H9 (cell line): Measurements from ENCODE around the gene LRP1B. TPM values are rescaled to one million over a fixed set of nuclear protein-coding genes. Genes with fewer than 3 reads are reported as not detected.

ENCODE experiments used
- DNase-seq: peaks from one replicate; pipeline ENCODE4 v3.0.0-alpha.2; 2017
- H2AFZ ChIP-seq: one replicate; pipeline ENCODE4 v1.6.1; 2013; ENCODE audit warnings: mild to moderate bottlenecking, low read length, control low read depth, moderate library complexity
- H2AK5ac ChIP-seq: 2 replicates; pipeline ENCODE4 v1.6.1; 2013; ENCODE audit warnings: low read length, control low read depth, mixed read lengths; ENCODE audit not compliant: insufficient read length
- H2BK120ac ChIP-seq: one replicate; pipeline ENCODE4 v1.6.1; 2013; ENCODE audit warnings: low read depth, mild to moderate bottlenecking, low read length, control low read depth, inconsistent platforms; ENCODE audit not compliant: poor library complexity, severe bottlenecking
- H2BK12ac ChIP-seq: 2 replicates; pipeline ENCODE4 v1.6.1; 2013; ENCODE audit warnings: low read length, control low read depth, mixed read lengths, low read depth; ENCODE audit not compliant: insufficient read length
- H2BK15ac ChIP-seq: 2 replicates; pipeline ENCODE4 v1.6.1; 2013; ENCODE audit warnings: low read depth, low read length, control low read depth
- H2BK20ac ChIP-seq: one replicate; pipeline ENCODE4 v1.6.1; 2013; ENCODE audit warnings: low read depth, mild to moderate bottlenecking, low read length, control low read depth, inconsistent platforms; ENCODE audit not compliant: poor library complexity, severe bottlenecking
- H2BK5ac ChIP-seq: 2 replicates; pipeline ENCODE4 v1.6.1; 2013; ENCODE audit warnings: low read length, control low read depth, mixed read lengths; ENCODE audit not compliant: insufficient read length
- H3K14ac ChIP-seq: 2 replicates; pipeline ENCODE4 v1.6.1; 2013; ENCODE audit warnings: low read length, control low read depth; ENCODE audit not compliant: insufficient read depth
- H3K18ac ChIP-seq: 2 replicates; pipeline ENCODE4 v1.6.1; 2013; ENCODE audit warnings: low read depth, mild to moderate bottlenecking, mixed read lengths, low read length, control low read depth; ENCODE audit not compliant: insufficient read length
- H3K23ac ChIP-seq: 2 replicates; pipeline ENCODE4 v1.6.1; 2013; ENCODE audit warnings: low read length, control low read depth, mixed read lengths, low read depth; ENCODE audit not compliant: insufficient read length
- H3K23me2 ChIP-seq: 2 replicates; pipeline ENCODE4 v1.6.1; 2013; ENCODE audit warnings: low read depth, mild to moderate bottlenecking, mixed read lengths, low read length, control low read depth; ENCODE audit not compliant: insufficient read length, poor library complexity, severe bottlenecking
- H3K27ac ChIP-seq: 2 replicates; pipeline ENCODE4 v1.5.1; 2013; ENCODE audit warnings: low read length, control low read depth, mixed read lengths, low read depth; ENCODE audit not compliant: insufficient read length
- H3K27me3 ChIP-seq: 2 replicates; pipeline ENCODE4 v1.6.1; 2013; ENCODE audit warnings: low read length, control low read depth, inconsistent platforms; ENCODE audit not compliant: insufficient read depth
- H3K4ac ChIP-seq: 2 replicates; pipeline ENCODE4 v1.6.1; 2013; ENCODE audit warnings: low read depth, mild to moderate bottlenecking, control low read depth, inconsistent platforms, low read length, moderate library complexity
- H3K4me1 ChIP-seq: 2 replicates; pipeline ENCODE4 v1.6.1; 2013; ENCODE audit warnings: low read length, control low read depth, inconsistent platforms; ENCODE audit not compliant: insufficient read depth
- H3K4me2 ChIP-seq: 2 replicates; pipeline ENCODE4 v1.6.1; 2013; ENCODE audit warnings: low read length, control low read depth, mixed read lengths; ENCODE audit not compliant: insufficient read length, insufficient read depth
- H3K56ac ChIP-seq: 2 replicates; pipeline ENCODE4 v1.6.1; 2013; ENCODE audit warnings: low read depth, mild to moderate bottlenecking, mixed read lengths, low read length, control low read depth; ENCODE audit not compliant: insufficient read length
- H3K79me1 ChIP-seq: 2 replicates; pipeline ENCODE4 v1.6.1; 2013; ENCODE audit warnings: low read depth, mild to moderate bottlenecking, moderate library complexity, low read length, control low read depth, inconsistent platforms; ENCODE audit not compliant: insufficient read depth, poor library complexity, severe bottlenecking
- H3K79me2 ChIP-seq: 2 replicates; pipeline ENCODE4 v1.6.1; 2013; ENCODE audit warnings: low read length, control low read depth, inconsistent platforms; ENCODE audit not compliant: insufficient read depth
- H3K9ac ChIP-seq: 2 replicates; pipeline ENCODE4 v1.6.1; 2013; ENCODE audit warnings: low read length, control low read depth, mixed read lengths; ENCODE audit not compliant: insufficient read length; ENCODE audit errors: extremely low read depth
- H3K9me3 ChIP-seq: one replicate; pipeline ENCODE4 v1.6.1; 2013; ENCODE audit warnings: low read depth, low read length, inconsistent platforms; ENCODE audit not compliant: control insufficient read depth
- H3T11ph ChIP-seq: one replicate; pipeline ENCODE4 v1.6.1; 2013; ENCODE audit warnings: mild to moderate bottlenecking, low read length, control low read depth, inconsistent platforms
- H4K20me1 ChIP-seq: one replicate; pipeline ENCODE4 v1.6.1; 2013; ENCODE audit not compliant: control insufficient read depth, insufficient read length, insufficient read depth
- H4K5ac ChIP-seq: 2 replicates; pipeline ENCODE4 v1.6.1; 2013; ENCODE audit warnings: low read depth, mild to moderate bottlenecking, mixed read lengths, low read length, control low read depth; ENCODE audit not compliant: insufficient read length
- H4K8ac ChIP-seq: replicated peaks from 2 replicates; pipeline ENCODE4 v1.6.1; 2013; ENCODE audit warnings: low read length, control low read depth, mixed read lengths, low read depth; ENCODE audit not compliant: insufficient read length
- H4K91ac ChIP-seq: 2 replicates; pipeline ENCODE4 v1.6.1; 2013; ENCODE audit warnings: low read depth, mild to moderate bottlenecking, moderate library complexity, mixed read lengths, low read length, control low read depth; ENCODE audit not compliant: insufficient read length
- H3K27ac Mint-ChIP-seq, 3 experiments: 2 replicates in 2 of 3; 3 replicates in 1 of 3; pipeline ENCODE4 v1.8.0; 2020 to 2021; ENCODE audit warnings: mixed read lengths in 3 of 3, mild to moderate bottlenecking in 1 of 3, moderate library complexity in 1 of 3
- H3K27me3 Mint-ChIP-seq: 2 replicates; pipeline ENCODE4 v1.8.0; 2021; ENCODE audit warnings: low read depth, mild to moderate bottlenecking, moderate library complexity, mixed read lengths
- H3K36me3 Mint-ChIP-seq, 3 experiments: 2 replicates in 2 of 3; 3 replicates in 1 of 3; pipeline ENCODE4 v1.8.0; 2020 to 2021; ENCODE audit warnings: low read depth in 3 of 3, mixed read lengths in 3 of 3; ENCODE audit not compliant: insufficient read depth in 1 of 3
- H3K4me1 Mint-ChIP-seq, 2 experiments: 2 replicates each; pipeline ENCODE4 v1.8.0; 2020; ENCODE audit warnings: mixed read lengths in 2 of 2
- H3K4me3 Mint-ChIP-seq, 2 experiments: 2 replicates in 1 of 2; 3 replicates in 1 of 2; pipeline ENCODE4 v1.8.0; 2020 to 2021; ENCODE audit warnings: mild to moderate bottlenecking in 2 of 2, mixed read lengths in 2 of 2, moderate library complexity in 1 of 2
- H3K9me3 Mint-ChIP-seq, 2 experiments: 2 replicates in 1 of 2; 3 replicates in 1 of 2; pipeline ENCODE4 v1.8.0; 2020; ENCODE audit warnings: mild to moderate bottlenecking in 2 of 2, mixed read lengths in 2 of 2, moderate library complexity in 1 of 2
- CTCF ChIP-seq: fragments of 200-600 bp; sonication (generic); conservative IDR thresholded peaks from 3 replicates; pipeline ENCODE4 v1.8.0; 2021; ENCODE audit warnings: antibody characterized with exemption, mild to moderate bottlenecking
- whole genome bisulfite sequencing: extraction: QIAGEN DNeasy Blood & Tissue Kit; methylation state at CpG from one replicate; pipeline ENCODE4 v1.1.7; 2013; ENCODE audit warnings: missing lambda C conversion rate, low lambda C conversion rate, mixed read lengths; ENCODE audit not compliant: insufficient read length; ENCODE audit errors: extremely low coverage; 5-methylcytosine and 5-hydroxymethylcytosine counted together
- total RNA-seq: library from RNA; stranded (reverse); gene quantifications from 2 replicates; pipeline ENCODE4 v1.2.1, GENCODE V29; 2021

The LRP1B gene
- total RNA-seq, 1 experiment from 2014 or later: not detected

GRCh38 chr2:140770645-140771044 lies 1360.2 kb downstream of the LRP1B start:
- Histone ChIP-seq H3K9ac (no peak overlapping the region), H4K20me1 (no peaks in the 10 kb centered on the region), H3K56ac (no peak overlapping the region), H2BK15ac (no peak overlapping the region), H2AFZ (no peak overlapping the region), H3K4me1 (no peaks in the 10 kb centered on the region), H3T11ph (no peak overlapping the region), H3K23ac (no peak overlapping the region), H3K4me2 (no peak overlapping the region), H3K14ac (no peak overlapping the region), H3K27me3 (no peaks in the 10 kb centered on the region), H2AK5ac (no peak overlapping the region), H3K27ac (no peak overlapping the region), H3K18ac (no peak overlapping the region), H4K91ac (no peak overlapping the region), H3K79me2 (no peaks in the 10 kb centered on the region), H2BK12ac (no peak overlapping the region), H2BK5ac (no peak overlapping the region), H4K8ac (no peak overlapping the region), H2BK120ac (no peak overlapping the region), H3K79me1 (no peaks in the 10 kb centered on the region), H3K9me3 (no peaks in the 10 kb centered on the region), H4K5ac (no peak overlapping the region), H2BK20ac (no peak overlapping the region), H3K23me2 (no peaks in the 10 kb centered on the region), H3K4ac (no peak overlapping the region)
- no peaks in the 10 kb centered on the region for H3K36me3 Mint-ChIP-seq
- H3K9me3 Mint-ChIP-seq: no peaks in the 10 kb centered on the region
- no peak for TF ChIP-seq CTCF
- no peaks in the 10 kb centered on the region for H3K4me1 Mint-ChIP-seq
- WGBS: no CpG with 5 or more reads among the region's 1 CpG
- H3K27me3 Mint-ChIP-seq: no peaks in the 10 kb centered on the region
- no peak overlapping the region for H3K4me3 Mint-ChIP-seq
- no peak for DNase-seq
- no peak overlapping the region for H3K27ac Mint-ChIP-seq
